Liver (tissue), 3 donors: ENCODE results near the gene IFITM10.

Experiments
- EGR1 ChIP-seq, 2 donors: IDR thresholded peaks; 2 replicates each; pipeline ENCODE4 v1.6.1; 2016 to 2018; ENCODE audit warnings: antibody characterized with exemption in 2 of 2, low read depth in 2 of 2
- FOXA1 ChIP-seq: IDR thresholded peaks from 2 replicates; pipeline ENCODE4 v1.6.1; 2016; ENCODE audit warnings: antibody characterized with exemption
- MAX ChIP-seq: IDR thresholded peaks from 2 replicates; pipeline ENCODE4 v1.6.1; 2016; ENCODE audit warnings: antibody characterized with exemption
- YY1 ChIP-seq: IDR thresholded peaks from 2 replicates; pipeline ENCODE4 v1.6.1; 2016; ENCODE audit warnings: antibody characterized with exemption, mild to moderate bottlenecking
- TF ChIP-seq, protein P1 (sequence below): fragments of 150-350 bp; IDR thresholded peaks from 2 replicates; pipeline ENCODE4 v1.5.1; 2017; ENCODE audit warnings: improper control_type of control experiment, low read depth, low read length; ENCODE audit not compliant: missing input control
- TF ChIP-seq, protein P2 (sequence below): IDR thresholded peaks from 2 replicates; pipeline ENCODE4 v1.6.1; 2016; ENCODE audit warnings: antibody characterized with exemption, mild to moderate bottlenecking
- donor health status: healthy.
- donor health status: healthy.

- TF ChIP-seq, protein P1, sequence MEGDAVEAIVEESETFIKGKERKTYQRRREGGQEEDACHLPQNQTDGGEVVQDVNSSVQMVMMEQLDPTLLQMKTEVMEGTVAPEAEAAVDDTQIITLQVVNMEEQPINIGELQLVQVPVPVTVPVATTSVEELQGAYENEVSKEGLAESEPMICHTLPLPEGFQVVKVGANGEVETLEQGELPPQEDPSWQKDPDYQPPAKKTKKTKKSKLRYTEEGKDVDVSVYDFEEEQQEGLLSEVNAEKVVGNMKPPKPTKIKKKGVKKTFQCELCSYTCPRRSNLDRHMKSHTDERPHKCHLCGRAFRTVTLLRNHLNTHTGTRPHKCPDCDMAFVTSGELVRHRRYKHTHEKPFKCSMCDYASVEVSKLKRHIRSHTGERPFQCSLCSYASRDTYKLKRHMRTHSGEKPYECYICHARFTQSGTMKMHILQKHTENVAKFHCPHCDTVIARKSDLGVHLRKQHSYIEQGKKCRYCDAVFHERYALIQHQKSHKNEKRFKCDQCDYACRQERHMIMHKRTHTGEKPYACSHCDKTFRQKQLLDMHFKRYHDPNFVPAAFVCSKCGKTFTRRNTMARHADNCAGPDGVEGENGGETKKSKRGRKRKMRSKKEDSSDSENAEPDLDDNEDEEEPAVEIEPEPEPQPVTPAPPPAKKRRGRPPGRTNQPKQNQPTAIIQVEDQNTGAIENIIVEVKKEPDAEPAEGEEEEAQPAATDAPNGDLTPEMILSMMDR: no peak
- TF ChIP-seq, protein P2, sequence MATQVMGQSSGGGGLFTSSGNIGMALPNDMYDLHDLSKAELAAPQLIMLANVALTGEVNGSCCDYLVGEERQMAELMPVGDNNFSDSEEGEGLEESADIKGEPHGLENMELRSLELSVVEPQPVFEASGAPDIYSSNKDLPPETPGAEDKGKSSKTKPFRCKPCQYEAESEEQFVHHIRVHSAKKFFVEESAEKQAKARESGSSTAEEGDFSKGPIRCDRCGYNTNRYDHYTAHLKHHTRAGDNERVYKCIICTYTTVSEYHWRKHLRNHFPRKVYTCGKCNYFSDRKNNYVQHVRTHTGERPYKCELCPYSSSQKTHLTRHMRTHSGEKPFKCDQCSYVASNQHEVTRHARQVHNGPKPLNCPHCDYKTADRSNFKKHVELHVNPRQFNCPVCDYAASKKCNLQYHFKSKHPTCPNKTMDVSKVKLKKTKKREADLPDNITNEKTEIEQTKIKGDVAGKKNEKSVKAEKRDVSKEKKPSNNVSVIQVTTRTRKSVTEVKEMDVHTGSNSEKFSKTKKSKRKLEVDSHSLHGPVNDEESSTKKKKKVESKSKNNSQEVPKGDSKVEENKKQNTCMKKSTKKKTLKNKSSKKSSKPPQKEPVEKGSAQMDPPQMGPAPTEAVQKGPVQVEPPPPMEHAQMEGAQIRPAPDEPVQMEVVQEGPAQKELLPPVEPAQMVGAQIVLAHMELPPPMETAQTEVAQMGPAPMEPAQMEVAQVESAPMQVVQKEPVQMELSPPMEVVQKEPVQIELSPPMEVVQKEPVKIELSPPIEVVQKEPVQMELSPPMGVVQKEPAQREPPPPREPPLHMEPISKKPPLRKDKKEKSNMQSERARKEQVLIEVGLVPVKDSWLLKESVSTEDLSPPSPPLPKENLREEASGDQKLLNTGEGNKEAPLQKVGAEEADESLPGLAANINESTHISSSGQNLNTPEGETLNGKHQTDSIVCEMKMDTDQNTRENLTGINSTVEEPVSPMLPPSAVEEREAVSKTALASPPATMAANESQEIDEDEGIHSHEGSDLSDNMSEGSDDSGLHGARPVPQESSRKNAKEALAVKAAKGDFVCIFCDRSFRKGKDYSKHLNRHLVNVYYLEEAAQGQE: no peak
- TF ChIP-seq FOXA1: no peak
- no peak for TF ChIP-seq EGR1 (IDR thresholded peaks at IDR 0.05; ENCODE audit: low read depth in 2 of 2)
- TF ChIP-seq YY1: no peak
- no peak for TF ChIP-seq MAX
Observed at GRCh38 chr11:1732418-1733008, 17.9 kb downstream of the IFITM10 start.
